Measurements from ENCODE around the gene PSKH1. TPM values are rescaled to one million over a fixed set of nuclear protein-coding genes. Genes with fewer than 3 reads are reported as not detected.

Gene PSKH1
- 13.3 and 14.9 TPM in 2 replicates for total RNA-seq

DNA sequence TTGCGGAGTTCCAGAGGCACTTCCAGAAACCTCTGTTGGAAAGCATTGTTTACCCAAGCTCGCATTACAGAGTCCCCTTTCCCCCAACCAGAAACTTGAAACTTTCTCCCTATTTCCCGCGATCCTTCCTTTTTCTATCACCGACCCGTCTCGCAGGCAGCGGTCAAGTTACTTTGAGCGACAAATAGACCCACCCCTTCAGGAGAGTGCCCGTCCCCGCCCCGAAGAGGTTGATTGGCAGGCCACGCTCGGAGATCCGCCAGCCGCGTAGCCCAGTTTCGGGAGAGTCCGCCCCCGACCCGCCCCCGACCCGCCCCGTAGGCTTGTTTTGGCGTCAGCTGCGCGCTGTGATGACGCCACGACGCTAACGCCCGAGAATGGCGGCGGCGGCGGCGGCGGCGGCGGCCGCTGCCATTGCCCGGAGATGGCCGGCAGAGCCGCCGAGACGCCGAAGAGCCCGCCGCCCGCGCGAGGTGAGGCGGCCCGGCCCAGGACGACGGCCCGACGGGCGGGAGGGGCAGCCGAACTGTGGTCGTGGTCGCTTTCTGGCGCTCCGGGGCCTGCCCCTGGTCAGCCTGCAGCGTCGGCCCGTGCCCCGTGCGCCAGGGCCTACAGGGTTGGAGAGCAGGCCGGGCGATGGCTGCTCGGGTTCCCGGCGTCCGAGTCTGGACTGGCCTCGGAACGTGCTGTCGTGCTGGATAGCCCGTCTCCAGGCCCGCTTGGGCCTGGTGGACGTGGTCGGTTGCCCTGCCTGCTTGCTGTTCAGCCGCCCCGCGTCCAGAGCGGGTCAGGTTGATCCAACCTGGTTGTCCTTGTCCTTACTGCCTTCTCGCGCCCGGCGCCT, at the start of gene PSKH1:
Gene PSKH1, plus strand, starts transcription at position 356 of the 844 bp plus-strand sequence. CDS start 15,496 bp downstream, outside the sequence.

DNA sequence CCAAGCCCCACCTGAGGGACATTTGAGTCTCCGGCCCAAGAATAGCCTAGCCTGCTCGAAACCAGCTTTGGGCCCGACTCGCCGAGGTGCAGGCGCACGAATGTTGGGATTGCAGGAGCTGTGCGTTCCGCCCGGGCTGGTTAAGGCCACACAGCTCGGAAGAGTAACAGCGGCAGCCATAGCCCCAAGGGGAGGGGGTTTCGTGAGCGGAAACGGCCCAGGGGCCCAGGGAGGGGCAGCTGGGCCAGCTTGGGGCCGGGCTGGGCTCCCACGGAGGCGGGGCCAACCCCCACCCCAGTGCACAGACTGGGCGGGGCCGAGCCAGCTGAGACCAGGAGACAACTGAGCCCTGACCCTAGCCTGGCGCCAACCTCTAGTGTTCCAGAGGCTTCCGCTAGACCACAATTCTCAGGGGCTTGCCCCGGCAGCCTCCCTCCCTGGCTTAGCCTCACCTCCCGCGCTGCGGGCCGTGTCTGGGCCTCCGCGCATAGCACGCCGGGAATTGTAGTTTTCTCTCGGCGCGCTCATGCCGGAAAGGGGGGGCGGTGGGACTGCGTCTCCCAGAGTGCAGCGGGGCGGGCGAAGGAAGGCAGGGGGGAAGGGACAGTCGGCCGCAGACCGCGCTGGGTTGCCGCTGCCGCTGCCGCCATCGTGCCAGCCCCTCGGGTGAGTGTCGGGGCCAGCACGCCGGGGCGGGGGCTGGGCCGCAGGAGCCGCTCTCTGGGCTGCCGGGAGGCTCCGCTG, 46.6 kb upstream of the PSKH1 start, which contains the start of gene NUTF2:
Gene NUTF2, plus strand, starts transcription at position 614 of the 744 bp plus-strand sequence. CDS start 18,198 bp downstream, outside the sequence.

DNA sequence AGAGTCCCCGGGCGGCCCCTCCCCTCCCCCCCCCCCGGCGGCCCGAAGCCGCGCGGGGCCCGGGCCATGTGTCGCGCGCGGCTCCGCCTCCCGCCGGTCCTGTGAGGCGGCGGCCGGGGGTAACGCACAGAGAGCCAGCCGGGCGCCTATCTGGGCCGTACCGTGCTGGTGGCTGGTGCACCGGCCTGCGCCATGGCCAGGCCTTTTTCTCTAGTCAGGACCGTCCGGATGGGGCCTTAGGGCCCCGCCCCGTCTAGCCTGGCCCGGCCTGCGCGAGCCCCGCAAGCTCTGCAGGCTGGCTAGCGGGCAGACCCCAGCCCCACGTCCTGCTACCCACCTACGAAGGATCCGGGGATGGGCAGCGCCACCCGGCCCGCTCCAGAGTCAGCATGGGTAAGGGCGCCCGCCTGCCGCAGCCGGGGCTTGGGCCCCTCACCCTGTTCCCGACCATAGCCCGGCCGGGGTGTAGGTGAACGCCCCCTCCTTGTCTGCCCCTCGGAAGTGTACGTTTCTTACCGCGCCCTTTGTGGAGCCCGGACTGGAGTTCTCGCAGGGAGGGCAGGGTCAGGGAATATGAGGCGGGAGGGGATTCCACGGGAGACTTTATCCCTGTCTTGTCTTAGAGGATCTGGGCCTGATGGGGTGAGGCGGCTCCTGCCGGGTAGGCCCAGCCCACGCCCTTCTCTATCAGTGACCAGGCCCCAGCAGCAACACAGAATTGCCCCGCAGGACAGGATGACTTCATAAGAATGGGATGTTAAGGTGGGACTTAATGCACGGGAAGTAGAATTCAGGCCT, 45.8 kb upstream of the PSKH1 start, which contains the start of gene CENPT:
Gene CENPT, minus strand, starts transcription at position 630 of the 798 bp plus-strand sequence. CDS start 13,834 bp downstream, outside the sequence.

DNA sequence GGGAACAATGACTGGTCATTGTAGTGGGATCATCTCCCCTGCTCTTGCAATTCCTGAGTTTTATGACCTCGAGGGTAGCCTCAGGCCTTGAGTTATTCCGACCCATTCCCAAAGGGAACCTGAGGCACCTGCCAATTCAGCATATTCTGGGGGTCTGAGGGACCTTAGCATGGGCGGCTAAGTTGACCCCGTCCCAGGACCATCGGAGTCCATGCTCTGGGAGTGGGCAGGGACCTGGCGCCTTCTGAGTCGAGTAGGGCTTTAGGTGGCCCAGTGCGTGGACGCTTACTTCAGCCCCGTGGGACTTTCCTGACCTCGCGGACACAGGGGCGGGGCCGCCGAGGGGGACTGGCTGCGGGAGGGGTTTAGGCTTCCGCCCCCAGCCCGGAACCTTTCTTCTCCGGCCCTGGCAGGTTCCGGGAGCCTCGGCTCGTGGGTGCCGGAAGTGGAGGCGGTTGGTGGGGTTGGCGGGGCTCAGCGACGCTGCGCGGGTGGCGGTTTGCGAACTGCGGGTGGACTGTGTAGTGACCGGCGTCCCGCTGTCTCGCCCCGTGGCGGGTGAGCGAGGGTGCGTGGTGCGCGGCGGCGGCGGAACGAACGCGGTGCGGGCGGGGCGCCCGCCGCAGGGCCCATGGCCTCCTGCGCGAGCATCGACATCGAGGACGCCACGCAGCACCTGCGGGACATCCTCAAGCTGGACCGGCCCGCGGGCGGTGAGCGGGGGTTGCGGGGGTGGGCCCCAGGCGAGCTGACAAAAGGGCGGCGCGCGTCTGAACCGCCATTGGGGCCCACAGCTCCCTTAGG, 20.2 kb upstream of the PSKH1 start, which contains the start of gene EDC4:
Gene EDC4, plus strand, starts transcription at position 422 of the 804 bp plus-strand sequence. Its CDS starts 210 bp downstream, at position 632.

DNA sequence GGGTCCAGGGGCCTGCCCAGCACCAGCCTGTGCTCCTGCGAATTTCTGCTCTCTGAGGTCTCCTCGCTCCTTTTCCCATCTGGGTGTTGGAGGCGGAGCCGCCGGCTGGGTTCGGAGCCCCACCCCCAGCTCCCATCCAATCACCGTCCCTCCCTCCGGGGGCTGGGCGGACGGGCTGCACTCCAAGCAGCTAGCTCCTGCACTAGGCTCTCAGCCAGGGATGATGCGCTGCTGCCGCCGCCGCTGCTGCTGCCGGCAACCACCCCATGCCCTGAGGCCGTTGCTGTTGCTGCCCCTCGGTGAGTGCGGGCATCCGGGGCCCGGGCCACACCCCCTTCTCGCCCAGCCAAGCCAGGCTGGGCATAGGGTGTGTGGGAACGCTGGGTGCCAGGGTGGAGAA, 8.4 kb upstream of the PSKH1 start, which contains the start of gene NRN1L:
Gene NRN1L, plus strand, starts transcription at position 202 of the 400 bp plus-strand sequence. Its CDS starts 19 bp downstream, at position 221.

GRCh38 chr16:67931712-67932461, 38.8 kb downstream of the PSKH1 start, which contains the start of gene CTRL:
TSS of gene CTRL (minus strand) at chr16:67931862. CDS start at chr16:67931852, 10 bp downstream.

GRCh38 chr16:67936124-67936879, 43.2 kb downstream of the PSKH1 start, which contains the start of gene PSMB10:
TSS of gene PSMB10 (minus strand) at chr16:67936850. CDS start at chr16:67936749, 101 bp downstream.

GRCh38 chr16:67943619-67944504, 50.8 kb downstream of the PSKH1 start, which contains the start of gene LCAT:
TSS of gene LCAT (minus strand) at chr16:67944120. CDS start at chr16:67944101, 19 bp downstream.

GRCh38 chr16:67968400-67969253, 75.6 kb downstream of the PSKH1 start, which contains the start of gene SLC12A4:
TSS of gene SLC12A4 (minus strand) at chr16:67968637. CDS start at chr16:67968553, 84 bp downstream.

Other genes with a start within 250 kb of the PSKH1 start
- gene CARMIL2, start 248.1 kb upstream of the PSKH1 start, total RNA-seq, result 0.17 and 0.33 TPM in 2 replicates
- 7.2 and 10.4 TPM in 2 replicates for gene ACD, start 233.0 kb upstream of the PSKH1 start, total RNA-seq
- 1.5 and 2.8 TPM in 2 replicates for gene PARD6A, start 232.3 kb upstream of the PSKH1 start, total RNA-seq
- 10.7 and 11.7 TPM in 2 replicates for gene ENKD1, start 226.5 kb upstream of the PSKH1 start, total RNA-seq
- gene C16orf86, start 226.4 kb upstream of the PSKH1 start, total RNA-seq, result 3.3 and 3.8 TPM in 2 replicates
- 63.6 and 72.4 TPM in 2 replicates for gene GFOD2, start 173.9 kb upstream of the PSKH1 start, total RNA-seq
- gene RANBP10, start 86.7 kb upstream of the PSKH1 start, total RNA-seq, result 7.0 and 7.9 TPM in 2 replicates
- gene TSNAXIP1, start 86.4 kb upstream of the PSKH1 start, total RNA-seq, result 0.26 and 0.76 TPM in 2 replicates
- gene THAP11, start 50.9 kb upstream of the PSKH1 start, total RNA-seq, result 34.5 and 38.6 TPM in 2 replicates
- gene NUTF2, start 46.3 kb upstream of the PSKH1 start, total RNA-seq, result 161 and 190 TPM in 2 replicates
- 16.4 and 16.6 TPM in 2 replicates for gene CENPT, start 45.6 kb upstream of the PSKH1 start, total RNA-seq
- gene EDC4, start 20.2 kb upstream of the PSKH1 start, total RNA-seq, result 43.3 and 46.4 TPM in 2 replicates
- 0.22 TPM in 1 of 2 replicates, not detected in the other for gene NRN1L, start 8.4 kb upstream of the PSKH1 start, total RNA-seq
- gene CTRL, start 38.6 kb downstream of the PSKH1 start, total RNA-seq, result 0.26 and 0.33 TPM in 2 replicates
- 70.5 and 98.4 TPM in 2 replicates for gene PSMB10, start 43.6 kb downstream of the PSKH1 start, total RNA-seq
- 2.8 and 3.0 TPM in 2 replicates for gene LCAT, start 50.9 kb downstream of the PSKH1 start, total RNA-seq
- gene SLC12A4, start 75.4 kb downstream of the PSKH1 start, total RNA-seq, result 55.5 and 80.1 TPM in 2 replicates
- 0.09 and 0.11 TPM in 2 replicates for gene DPEP3, start 87.2 kb downstream of the PSKH1 start, total RNA-seq
- gene DPEP2, start 106.2 kb downstream of the PSKH1 start, total RNA-seq, result 15.0 and 30.2 TPM in 2 replicates
- 0.09 and 0.11 TPM in 2 replicates for gene DPEP2NB, start 122.7 kb downstream of the PSKH1 start, total RNA-seq
- 23.5 and 25.4 TPM in 2 replicates for gene DDX28, start 130.0 kb downstream of the PSKH1 start, total RNA-seq
- 20.9 and 23.5 TPM in 2 replicates for gene DUS2, start 130.0 kb downstream of the PSKH1 start, total RNA-seq
- 19.5 and 29.1 TPM in 2 replicates for gene NFATC3, start 192.1 kb downstream of the PSKH1 start, total RNA-seq

All from dermis lymphatic vessel endothelial cell (primary cell).